Stimulated activated CD4-positive, alpha-beta T cell treated with anti-CD3 and anti-CD28 coated beads, Interleukin-2, amount 100 ng/mL, for 4 hours (primary cell): ENCODE data around the gene MIOS.
"Not testable (repeated sequence)": the region's sequence is repeated elsewhere in the genome, so short reads cannot be mapped to it uniquely, and the experiment has no call there.

Experiments used
- DNase-seq: peaks from one replicate; pipeline ENCODE4 v3.0.0-alpha.2; 2020; ENCODE audit warnings: low read depth

MIOS gene

DNA sequence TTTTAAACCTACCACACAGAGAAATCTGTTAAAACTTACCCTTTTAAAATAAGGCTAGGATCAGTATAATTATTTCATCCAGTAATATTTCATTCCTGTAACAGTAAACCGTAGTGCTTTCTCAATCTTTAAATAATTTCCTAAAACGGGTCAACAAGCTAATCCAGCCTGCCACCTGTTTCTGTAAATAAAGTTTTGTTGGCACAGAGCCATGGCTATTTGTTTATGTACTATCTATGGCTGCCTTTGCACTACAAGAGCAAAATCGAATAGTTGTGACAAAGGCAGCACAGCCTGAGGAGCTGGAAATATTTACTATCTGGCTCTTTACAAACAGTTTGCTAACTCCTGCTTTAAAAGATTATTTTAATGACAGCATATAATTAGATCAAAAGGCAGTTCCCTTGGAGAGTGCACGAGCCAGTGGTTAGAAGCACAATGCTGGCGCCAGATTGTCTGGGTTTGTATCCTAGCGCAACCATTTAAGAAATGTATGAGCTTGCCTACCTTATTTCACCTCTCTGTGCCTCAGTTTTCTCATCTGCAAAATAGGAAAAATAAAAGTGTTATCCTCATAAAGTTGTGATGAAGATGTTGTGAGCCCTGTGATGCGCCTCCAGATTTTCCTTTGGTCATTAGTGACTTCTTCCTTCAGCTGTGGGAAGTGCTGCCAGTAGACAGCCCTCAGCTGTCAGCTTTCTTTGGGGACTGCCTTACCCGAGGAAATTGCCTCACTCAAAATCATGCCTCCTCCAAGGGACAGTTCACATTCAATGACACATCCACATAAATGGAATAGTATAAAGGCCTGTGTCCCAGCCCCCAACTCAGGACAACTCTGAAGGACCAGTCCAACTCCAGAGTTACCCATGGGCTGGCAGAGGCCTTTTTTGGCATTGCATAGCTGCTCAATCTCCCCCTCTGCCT is 11.8 kb upstream of the MIOS start:
- no peak for DNase-seq

- no peak for DNase-seq
Measured at GRCh38 chr7:7556852-7557251, 9.8 kb upstream of the MIOS start.

GRCh38 chr7:7557252-7557651 is 9.4 kb upstream of the MIOS start:
- no peak for DNase-seq

DNA sequence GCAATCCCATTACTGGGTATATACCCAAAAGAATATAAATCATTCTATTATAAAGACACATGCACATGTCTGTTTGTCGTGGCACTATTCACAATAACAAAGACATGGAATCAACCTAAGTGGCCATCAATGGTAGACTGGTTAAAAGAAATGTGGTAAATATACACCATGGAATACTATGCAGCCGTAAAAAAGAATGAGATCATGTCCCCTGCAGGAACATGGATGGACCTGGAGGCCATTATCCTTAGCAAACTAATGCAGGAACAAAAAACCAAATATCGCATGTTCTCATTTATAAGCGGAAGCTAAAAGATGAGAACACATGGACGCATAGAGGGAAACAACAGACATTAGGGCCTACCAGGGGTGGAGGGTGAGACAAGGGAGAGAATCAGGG is 5.1 kb upstream of the MIOS start:
- DNase-seq, result not testable (repeated sequence)

DNA sequence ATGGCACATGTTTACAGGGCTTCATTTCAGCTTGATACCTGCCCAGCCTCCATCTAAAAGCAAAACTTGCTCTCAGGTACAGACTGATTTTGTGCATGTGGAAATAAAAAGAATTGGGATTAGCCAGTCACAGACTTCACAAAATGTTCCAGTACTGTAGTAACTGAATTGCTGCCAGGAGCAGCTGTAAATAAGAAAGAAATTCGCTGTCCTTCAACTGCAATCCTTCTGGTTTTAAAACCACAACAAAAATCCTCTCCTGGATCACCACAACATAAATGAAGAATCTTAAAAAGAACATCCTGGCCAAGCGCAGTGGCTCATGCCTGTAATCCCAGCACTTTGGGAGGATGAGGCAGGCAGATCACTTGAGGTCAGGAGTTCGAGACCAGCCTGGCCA is 3.9 kb upstream of the MIOS start:
- DNase-seq, result no peak

DNA sequence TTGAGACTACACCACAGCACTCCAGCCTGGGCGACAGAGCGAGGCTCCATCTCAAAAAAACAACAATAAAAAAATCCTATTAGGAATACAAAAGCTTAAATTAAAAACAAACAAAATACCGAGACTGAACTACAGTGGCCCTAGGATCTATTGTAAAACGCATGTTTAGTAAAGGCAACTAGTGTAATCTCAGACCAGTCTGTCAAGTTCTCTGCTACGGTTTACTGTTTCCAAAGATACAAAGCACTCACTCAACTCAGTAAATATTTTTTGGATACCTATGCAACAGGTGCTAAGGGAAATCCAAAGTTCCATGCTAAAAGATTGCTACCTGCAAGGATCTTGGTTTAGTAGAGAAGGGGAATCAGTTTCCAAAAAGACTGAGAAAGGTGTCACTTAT is 3.4 kb upstream of the MIOS start:
- no peak for DNase-seq

- no peak for DNase-seq
Measured at GRCh38 chr7:7563813-7564212, 2.9 kb upstream of the MIOS start.

- no peak for DNase-seq
Measured at GRCh38 chr7:7564323-7564780, 2.3 kb upstream of the MIOS start.

- DNase-seq, result no peak
Measured at GRCh38 chr7:7565018-7565680, 1.5 kb upstream of the MIOS start.

DNA sequence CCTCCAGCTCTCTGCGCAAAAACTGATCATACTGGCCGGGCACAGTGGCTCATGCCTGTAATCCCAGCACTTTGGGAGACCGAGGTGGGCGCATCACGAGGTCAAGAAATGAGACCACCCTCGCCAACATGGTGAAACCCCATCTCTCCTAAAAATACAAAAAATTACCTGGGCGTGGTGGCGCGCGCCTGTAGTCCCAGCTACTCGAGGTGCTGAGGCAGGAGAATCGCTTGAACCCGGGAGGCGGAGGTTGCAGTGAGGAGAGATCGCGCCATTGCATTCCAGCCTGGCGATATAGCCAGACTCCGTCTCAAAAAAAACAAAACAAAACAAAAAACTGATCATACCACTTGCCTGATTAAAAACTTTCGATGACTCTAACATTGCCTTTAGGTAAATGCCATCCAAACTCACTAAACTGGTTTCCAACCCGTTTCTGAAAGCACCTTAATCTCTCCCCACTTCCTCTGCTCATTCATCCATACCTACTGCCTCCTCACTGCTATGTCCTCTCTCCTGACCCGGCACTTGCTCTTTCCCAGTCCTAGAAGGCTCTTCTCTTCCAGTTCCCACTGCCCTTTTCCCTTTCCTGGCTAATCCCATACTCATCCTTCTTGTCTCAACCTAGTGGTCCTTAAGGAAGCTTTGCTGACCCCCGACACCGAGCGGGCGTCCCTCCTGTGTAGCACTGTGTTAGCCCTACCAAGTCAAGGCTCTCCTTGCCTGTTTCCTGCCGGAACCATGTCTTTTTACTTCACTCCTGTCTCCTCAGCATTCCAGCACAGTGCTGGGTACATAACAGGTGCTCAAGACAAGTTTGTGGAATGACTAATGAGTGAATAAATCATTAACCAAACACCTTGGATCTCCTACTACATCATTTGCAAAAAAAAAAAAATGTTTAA is 686 bp upstream of the MIOS start:
- DNase-seq, result no peak

DNA sequence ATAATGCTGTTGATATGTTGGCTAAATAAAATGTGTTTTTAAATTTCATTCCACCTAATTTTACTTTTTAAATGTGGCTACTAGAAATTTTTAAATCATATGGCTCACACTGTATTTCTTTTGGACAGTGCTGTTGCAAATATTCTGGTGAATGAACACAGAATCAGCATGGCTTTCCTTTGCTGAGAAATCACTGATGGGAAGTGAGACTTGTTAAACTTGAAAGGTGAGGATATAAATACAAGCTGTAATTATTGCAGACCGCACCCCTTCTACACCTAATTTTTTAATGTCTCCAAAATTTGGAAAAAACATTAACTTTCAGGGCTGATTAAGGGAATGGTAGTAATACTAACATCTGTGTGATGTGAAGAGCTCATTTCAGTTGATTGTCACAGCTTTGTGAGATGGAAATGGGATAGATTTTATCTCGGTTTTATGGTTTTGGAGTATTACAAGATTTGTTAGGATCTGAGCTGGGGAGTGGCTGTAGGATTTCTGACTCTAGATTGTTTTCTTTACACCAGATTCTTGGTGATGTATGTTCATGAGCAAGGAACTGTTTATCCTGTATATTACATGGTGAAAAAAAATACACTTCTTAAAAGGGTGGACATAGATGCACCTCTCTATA is 1.3 kb downstream of the MIOS start:
- no peak for DNase-seq

DNA sequence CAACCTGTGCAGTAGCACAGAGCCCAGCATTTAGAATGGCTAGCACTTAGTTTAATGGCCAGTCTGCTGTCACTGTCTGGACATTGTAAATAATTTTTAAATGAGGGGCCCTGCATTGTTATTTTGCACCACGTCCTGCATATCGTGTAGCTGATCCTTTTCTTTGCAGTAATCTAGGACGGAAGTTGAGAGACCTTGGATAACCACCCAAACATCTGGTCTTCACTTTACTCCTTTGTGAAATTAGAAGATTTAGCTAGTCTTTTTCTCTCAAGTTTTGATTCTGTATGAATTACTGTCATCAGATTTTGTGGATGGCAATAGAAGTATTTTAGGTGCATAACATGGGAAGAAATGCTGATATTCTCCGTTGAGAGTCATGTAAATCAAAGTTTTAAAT is 1.9 kb downstream of the MIOS start:
- no peak for DNase-seq

DNA sequence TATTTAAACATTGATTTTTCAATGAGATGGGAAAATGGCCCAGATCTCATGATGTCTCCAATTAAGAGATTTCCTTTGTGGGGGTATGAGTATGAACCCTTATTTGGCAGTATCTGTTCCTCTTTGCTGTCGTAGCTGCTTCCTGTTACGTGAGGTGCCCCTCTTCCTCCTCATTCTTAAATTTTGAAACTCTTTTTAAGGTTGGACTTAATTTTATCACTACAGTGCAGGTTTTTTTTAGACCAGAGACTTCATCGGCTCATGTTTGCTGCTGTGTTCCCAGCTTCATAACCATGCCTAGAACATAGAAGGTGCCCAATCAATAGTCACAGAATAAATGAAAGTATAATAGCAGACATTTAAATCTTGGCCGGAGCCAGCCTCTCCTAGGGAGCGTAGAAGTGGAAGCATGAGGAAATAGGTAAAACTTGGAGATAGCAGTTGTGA is 2.4 kb downstream of the MIOS start:
- no peak for DNase-seq

- no peak for DNase-seq
Measured at GRCh38 chr7:7569615-7570014, 2.9 kb downstream of the MIOS start.

- DNase-seq, result no peak
Measured at GRCh38 chr7:7570584-7570983, 3.9 kb downstream of the MIOS start.

DNA sequence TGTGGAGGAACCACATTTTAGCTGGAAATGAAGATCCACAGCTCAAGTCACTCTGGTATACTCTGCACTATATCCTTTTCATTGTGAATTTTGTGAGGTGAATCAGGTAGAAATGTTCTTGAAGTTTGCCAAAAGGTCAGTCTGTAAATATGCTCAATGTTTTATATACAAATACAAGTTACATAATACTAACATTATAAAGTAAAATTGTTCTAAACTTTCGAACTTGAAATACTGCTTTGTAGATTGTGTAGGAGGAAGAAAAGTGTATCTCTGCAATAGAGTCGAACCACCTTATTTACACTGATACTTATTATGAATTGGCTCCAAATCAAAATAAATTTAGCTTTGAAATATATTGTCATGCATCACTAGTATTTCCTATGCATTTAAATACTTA is 7.0 kb downstream of the MIOS start:
- no peak for DNase-seq

DNA sequence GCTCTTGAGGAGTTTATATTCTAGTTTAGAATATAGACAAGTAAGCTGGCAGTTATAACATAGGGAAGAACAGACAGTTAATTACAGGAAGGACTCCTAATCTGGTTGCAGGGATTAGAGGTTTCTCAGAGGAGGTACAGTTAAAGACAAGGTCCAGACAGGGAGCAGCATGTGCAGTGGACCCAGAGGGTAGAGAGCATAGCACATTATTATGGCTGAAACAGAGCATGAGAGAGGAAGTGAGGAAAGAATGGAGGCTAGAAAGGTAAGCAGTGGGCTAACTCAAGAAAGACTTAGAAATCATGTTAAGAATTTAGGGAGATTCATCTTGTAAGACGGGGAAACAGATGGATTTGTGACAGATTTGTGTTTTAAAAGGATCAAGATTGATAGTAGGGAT is 9.7 kb downstream of the MIOS start:
- DNase-seq, result no peak

DNA sequence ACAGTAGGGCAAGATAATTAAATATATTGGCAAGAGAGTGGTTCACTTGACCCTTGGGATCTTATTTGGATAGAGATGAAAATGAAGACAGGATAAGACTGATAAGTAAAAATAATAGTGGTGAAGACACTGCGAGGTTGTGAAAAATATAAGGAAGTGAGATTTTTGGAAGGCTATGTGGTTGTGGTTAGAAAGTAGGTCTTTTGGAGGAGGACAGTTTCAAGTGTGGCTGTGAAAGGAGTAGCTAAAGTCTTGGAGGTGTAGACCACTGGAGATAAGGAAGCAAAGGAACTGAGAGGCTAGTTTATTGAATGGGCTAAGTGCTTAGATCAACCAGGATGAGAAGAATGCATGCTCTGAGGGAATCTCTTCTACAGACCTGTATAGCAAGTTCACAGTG is 11.2 kb downstream of the MIOS start:
- no peak for DNase-seq

DNA sequence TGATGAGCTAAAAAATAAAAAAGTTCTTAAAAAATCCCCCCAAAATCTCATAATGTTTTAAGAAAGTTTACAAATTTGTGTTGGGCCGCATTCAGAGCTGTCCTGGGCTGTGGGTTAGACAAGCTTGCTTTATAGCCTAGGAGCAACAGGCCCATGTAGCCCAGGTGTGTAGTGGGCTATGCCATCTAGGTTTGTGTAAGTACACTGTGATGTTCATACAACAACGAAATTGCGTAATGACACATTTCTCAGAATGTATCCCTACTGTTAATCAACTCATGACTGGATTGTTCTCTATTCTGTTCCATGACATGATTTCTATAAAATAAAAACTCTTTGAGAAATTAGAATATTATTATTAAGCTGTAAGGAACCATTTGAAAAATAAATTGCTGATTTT is 13.0 kb downstream of the MIOS start:
- DNase-seq, result no peak

- DNase-seq, result no peak
Measured at GRCh38 chr7:7581531-7582179, 15.0 kb downstream of the MIOS start.

- no peak for DNase-seq
Measured at GRCh38 chr7:7582596-7582995, 15.9 kb downstream of the MIOS start.
